Measurements from ENCODE around the gene GABRA4. TPM values are rescaled to one million over a fixed set of nuclear protein-coding genes. Genes with fewer than 3 reads are reported as not detected.

GABRA4 gene
- polyA plus RNA-seq, 1 donor: 0.31 TPM

- Histone ChIP-seq H3K27ac (ENCODE audit: low read length) (no peak overlapping the region), H3K4me3 (ENCODE audit: low read length) (no peak overlapping the region), H3K36me3 (ENCODE audit: control insufficient read depth, insufficient read depth, low read length) (no peaks in the 10 kb centered on the region), H3K4me1 (ENCODE audit: control insufficient read depth, insufficient read depth, low read length) (no peaks in the 10 kb centered on the region), H3K27me3 (ENCODE audit: control insufficient read depth, insufficient read depth, low read length) (no peaks in the 10 kb centered on the region), H3K9me3 (ENCODE audit: control insufficient read depth, low read depth, low read length) (no peaks in the 10 kb centered on the region)
- WGBS (ENCODE audit: insufficient coverage, low lambda C conversion rate): no CpG with 5 or more reads among the region's 4 CpGs
- no peak for DNase-seq
Measured at GRCh38 chr4:46979726-46980125, 13.7 kb downstream of the GABRA4 start.

GRCh38 chr4:46979283-46979682, 14.1 kb downstream of the GABRA4 start:
- no peak overlapping the region for H3K4me3 ChIP-seq (ENCODE audit: low read length)
- H3K27ac ChIP-seq (ENCODE audit: low read length): no peak overlapping the region
- DNase-seq: no peak
- WGBS (ENCODE audit: insufficient coverage, low lambda C conversion rate): 100% methylated on average over 1 of the region's 2 CpGs
- H3K36me3 ChIP-seq (ENCODE audit: control insufficient read depth, insufficient read depth, low read length): no peaks in the 10 kb centered on the region
- no peaks in the 10 kb centered on the region for H3K27me3 ChIP-seq (ENCODE audit: control insufficient read depth, insufficient read depth, low read length)
- H3K9me3 ChIP-seq (ENCODE audit: control insufficient read depth, low read depth, low read length): no peaks in the 10 kb centered on the region
- H3K4me1 ChIP-seq (ENCODE audit: control insufficient read depth, insufficient read depth, low read length): no peaks in the 10 kb centered on the region

- no peaks in the 10 kb centered on the region for H3K27me3 ChIP-seq (ENCODE audit: control insufficient read depth, insufficient read depth, low read length)
- H3K27ac ChIP-seq (ENCODE audit: low read length): no peak overlapping the region
- 100% methylated on average over 2 of the region's 2 CpGs for WGBS (ENCODE audit: insufficient coverage, low lambda C conversion rate)
- no peaks in the 10 kb centered on the region for H3K9me3 ChIP-seq (ENCODE audit: control insufficient read depth, low read depth, low read length)
- no peak overlapping the region for H3K4me3 ChIP-seq (ENCODE audit: low read length)
- H3K4me1 ChIP-seq (ENCODE audit: control insufficient read depth, insufficient read depth, low read length): no peaks in the 10 kb centered on the region
- H3K36me3 ChIP-seq (ENCODE audit: control insufficient read depth, insufficient read depth, low read length): no peaks in the 10 kb centered on the region
- no peak for DNase-seq
Measured at GRCh38 chr4:46977245-46977644, 16.1 kb downstream of the GABRA4 start.

- Histone ChIP-seq H3K27me3 (ENCODE audit: control insufficient read depth, insufficient read depth, low read length) (no peaks in the 10 kb centered on the region), H3K27ac (ENCODE audit: low read length) (no peak overlapping the region), H3K36me3 (ENCODE audit: control insufficient read depth, insufficient read depth, low read length) (no peaks in the 10 kb centered on the region), H3K4me3 (ENCODE audit: low read length) (no peak overlapping the region), H3K9me3 (ENCODE audit: control insufficient read depth, low read depth, low read length) (no peaks in the 10 kb centered on the region), H3K4me1 (ENCODE audit: control insufficient read depth, insufficient read depth, low read length) (no peaks in the 10 kb centered on the region)
- DNase-seq: no peak
- WGBS (ENCODE audit: insufficient coverage, low lambda C conversion rate): no CpG with 5 or more reads among the region's 4 CpGs
Measured at GRCh38 chr4:46975812-46976553, 17.4 kb downstream of the GABRA4 start.

GRCh38 chr4:46974891-46975543, 18.4 kb downstream of the GABRA4 start:
- no peak overlapping the region for H3K4me3 ChIP-seq (ENCODE audit: low read length)
- H3K9me3 ChIP-seq (ENCODE audit: control insufficient read depth, low read depth, low read length): no peaks in the 10 kb centered on the region
- H3K27ac ChIP-seq (ENCODE audit: low read length): no peak overlapping the region
- no peaks in the 10 kb centered on the region for H3K4me1 ChIP-seq (ENCODE audit: control insufficient read depth, insufficient read depth, low read length)
- H3K27me3 ChIP-seq (ENCODE audit: control insufficient read depth, insufficient read depth, low read length): no peaks in the 10 kb centered on the region
- 88% methylated on average over 1 of the region's 1 CpG for WGBS (ENCODE audit: insufficient coverage, low lambda C conversion rate)
- H3K36me3 ChIP-seq (ENCODE audit: control insufficient read depth, insufficient read depth, low read length): no peaks in the 10 kb centered on the region
- DNase-seq: no peak

- Histone ChIP-seq H3K27ac (ENCODE audit: low read length) (no peak overlapping the region), H3K4me3 (ENCODE audit: low read length) (no peak overlapping the region), H3K36me3 (ENCODE audit: control insufficient read depth, insufficient read depth, low read length) (no peaks in the 10 kb centered on the region), H3K27me3 (ENCODE audit: control insufficient read depth, insufficient read depth, low read length) (no peaks in the 10 kb centered on the region), H3K4me1 (ENCODE audit: control insufficient read depth, insufficient read depth, low read length) (no peaks in the 10 kb centered on the region), H3K9me3 (ENCODE audit: control insufficient read depth, low read depth, low read length) (no peaks in the 10 kb centered on the region)
- DNase-seq: no peak
- 100% methylated on average over 1 of the region's 1 CpG for WGBS (ENCODE audit: insufficient coverage, low lambda C conversion rate)
Measured at GRCh38 chr4:46968847-46969246, 24.5 kb downstream of the GABRA4 start.

- no peaks in the 10 kb centered on the region for H3K36me3 ChIP-seq (ENCODE audit: control insufficient read depth, insufficient read depth, low read length)
- H3K4me1 ChIP-seq (ENCODE audit: control insufficient read depth, insufficient read depth, low read length): no peaks in the 10 kb centered on the region
- DNase-seq: no peak
- no peak overlapping the region for H3K4me3 ChIP-seq (ENCODE audit: low read length)
- no peaks in the 10 kb centered on the region for H3K27me3 ChIP-seq (ENCODE audit: control insufficient read depth, insufficient read depth, low read length)
- no peak overlapping the region for H3K27ac ChIP-seq (ENCODE audit: low read length)
- H3K9me3 ChIP-seq (ENCODE audit: control insufficient read depth, low read depth, low read length): no peaks in the 10 kb centered on the region
- WGBS (ENCODE audit: insufficient coverage, low lambda C conversion rate): no CpG with 5 or more reads among the region's 2 CpGs
Measured at GRCh38 chr4:46967631-46968030, 25.8 kb downstream of the GABRA4 start.

- no peak overlapping the region for H3K27ac ChIP-seq (ENCODE audit: low read length)
- whole genome bisulfite sequencing (ENCODE audit: insufficient coverage, low lambda C conversion rate): 100% methylated on average over 1 of the region's 2 CpGs
- H3K4me3 ChIP-seq (ENCODE audit: low read length): no peak overlapping the region
- no peaks in the 10 kb centered on the region for H3K27me3 ChIP-seq (ENCODE audit: control insufficient read depth, insufficient read depth, low read length)
- H3K36me3 ChIP-seq (ENCODE audit: control insufficient read depth, insufficient read depth, low read length): no peaks in the 10 kb centered on the region
- no peaks in the 10 kb centered on the region for H3K9me3 ChIP-seq (ENCODE audit: control insufficient read depth, low read depth, low read length)
- DNase-seq: no peak
- H3K4me1 ChIP-seq (ENCODE audit: control insufficient read depth, insufficient read depth, low read length): no peaks in the 10 kb centered on the region
Measured at GRCh38 chr4:46958742-46959488, 34.5 kb downstream of the GABRA4 start.

- no peaks in the 10 kb centered on the region for H3K4me1 ChIP-seq (ENCODE audit: control insufficient read depth, insufficient read depth, low read length)
- no peaks in the 10 kb centered on the region for H3K9me3 ChIP-seq (ENCODE audit: control insufficient read depth, low read depth, low read length)
- no peak overlapping the region for H3K27ac ChIP-seq (ENCODE audit: low read length)
- WGBS (ENCODE audit: insufficient coverage, low lambda C conversion rate): no CpG with 5 or more reads among the region's 4 CpGs
- H3K27me3 ChIP-seq (ENCODE audit: control insufficient read depth, insufficient read depth, low read length): no peaks in the 10 kb centered on the region
- DNase-seq: no peak
- no peaks in the 10 kb centered on the region for H3K36me3 ChIP-seq (ENCODE audit: control insufficient read depth, insufficient read depth, low read length)
- H3K4me3 ChIP-seq (ENCODE audit: low read length): no peak overlapping the region
Measured at GRCh38 chr4:46956451-46956850, 36.9 kb downstream of the GABRA4 start.

GRCh38 chr4:46955601-46956000, 37.8 kb downstream of the GABRA4 start:
- no peak for DNase-seq
- Histone ChIP-seq H3K4me3 (ENCODE audit: low read length) (no peak overlapping the region), H3K4me1 (ENCODE audit: control insufficient read depth, insufficient read depth, low read length) (no peaks in the 10 kb centered on the region), H3K27me3 (ENCODE audit: control insufficient read depth, insufficient read depth, low read length) (no peaks in the 10 kb centered on the region), H3K9me3 (ENCODE audit: control insufficient read depth, low read depth, low read length) (no peaks in the 10 kb centered on the region), H3K36me3 (ENCODE audit: control insufficient read depth, insufficient read depth, low read length) (no peaks in the 10 kb centered on the region), H3K27ac (ENCODE audit: low read length) (no peak overlapping the region)

Data from large intestine (tissue), 3 donors.